ENCODE results near the gene FOXC1.

FOXC1 gene

GRCh38 chr6:1584996-1585668 lies 24.6 kb upstream of the FOXC1 start:
- no peak for DNase-seq

- no peak for DNase-seq
Observed at GRCh38 chr6:1585669-1586049, 24.1 kb upstream of the FOXC1 start.

GRCh38 chr6:1586256-1586655 lies 23.5 kb upstream of the FOXC1 start:
- DNase-seq, result no peak

GRCh38 chr6:1586861-1587450 lies 22.8 kb upstream of the FOXC1 start:
- DNase-seq, result no peak

GRCh38 chr6:1587546-1587945 lies 22.2 kb upstream of the FOXC1 start:
- DNase-seq, result no peak

- no peak for DNase-seq
Observed at GRCh38 chr6:1587977-1588376, 21.7 kb upstream of the FOXC1 start.

GRCh38 chr6:1589208-1589607 lies 20.5 kb upstream of the FOXC1 start:
- DNase-seq, result no peak

- DNase-seq, result no peak
Observed at GRCh38 chr6:1590580-1590979, 19.1 kb upstream of the FOXC1 start.

GRCh38 chr6:1591243-1591642 lies 18.5 kb upstream of the FOXC1 start:
- no peak for DNase-seq

GRCh38 chr6:1591926-1592325 lies 17.8 kb upstream of the FOXC1 start:
- no peak for DNase-seq

GRCh38 chr6:1592852-1593251 lies 16.9 kb upstream of the FOXC1 start:
- DNase-seq, result no peak

GRCh38 chr6:1593286-1593957 lies 16.3 kb upstream of the FOXC1 start:
- no peak for DNase-seq

GRCh38 chr6:1593958-1594314 lies 15.8 kb upstream of the FOXC1 start:
- no peak for DNase-seq

- no peak for DNase-seq
Observed at GRCh38 chr6:1594445-1595200, 15.1 kb upstream of the FOXC1 start.

GRCh38 chr6:1595271-1596087 lies 14.2 kb upstream of the FOXC1 start:
- DNase-seq, result no peak

- peak; percentile 63 for DNase-seq
Observed at GRCh38 chr6:1596088-1596852, 13.4 kb upstream of the FOXC1 start.

GRCh38 chr6:1597121-1597744 lies 12.5 kb upstream of the FOXC1 start:
- no peak for DNase-seq

- DNase-seq, result no peak
Observed at GRCh38 chr6:1597924-1598323, 11.8 kb upstream of the FOXC1 start.

GRCh38 chr6:1598433-1598832 lies 11.3 kb upstream of the FOXC1 start:
- DNase-seq, result no peak

- no peak for DNase-seq
Observed at GRCh38 chr6:1598886-1599285, 10.8 kb upstream of the FOXC1 start.

GRCh38 chr6:1599469-1599868 lies 10.2 kb upstream of the FOXC1 start:
- no peak for DNase-seq
